Spleen (tissue), 7 donors: ENCODE results near the gene DNMT1.

Source experiments
- CTCF ChIP-seq, 11 experiments: fragments of 200-600 bp in 7 of 11; fragments of 450-650 bp in 4 of 11; sonication (generic) in 4 of 11; IDR thresholded peaks in 8 of 11; conservative IDR thresholded peaks in 3 of 11; 1 replicate in 7 of 11; 2 replicates in 4 of 11; pipeline versions ENCODE4 v1.4.0 to v1.8.0; 2016 to 2021; ENCODE audit warnings: antibody characterized with exemption in 11 of 11, inconsistent platforms in 4 of 11, mild to moderate bottlenecking in 1 of 11
- POLR2A ChIP-seq, 3 donors: fragments of 450-650 bp; IDR thresholded peaks; one replicate each; pipeline ENCODE4 v1.5.1; 2017; ENCODE audit warnings: antibody characterized with exemption in 3 of 3, mild to moderate bottlenecking in 1 of 3
- donor health status: DM: no; HTN: no; CAD: no; lungs with moderate emphysema.
- donor health status: DM: no; HTN: no; CAD: no.
- donor health status: DM: no; HTN: no; CAD: no.

- peak in 3 of 11 experiments; percentile 12 to 36 (median 17) for TF ChIP-seq CTCF (IDR thresholded peaks at IDR 0.05 in 8 of 11, conservative IDR thresholded peaks at IDR 0.05 in 3 of 11)
- TF ChIP-seq POLR2A (IDR thresholded peaks at IDR 0.05) = peak in 1 of 3 donors; percentile 17
Measured at GRCh38 chr19:10085641-10086590, 108.8 kb downstream of the DNMT1 start, which contains the start of gene SHFL.
